ENCODE measurements around the gene ARHGAP30.
"Not testable (repeated sequence)": the region's sequence is repeated elsewhere in the genome, so short reads cannot be mapped to it uniquely, and the experiment has no call there.

The ARHGAP30 gene

DNA sequence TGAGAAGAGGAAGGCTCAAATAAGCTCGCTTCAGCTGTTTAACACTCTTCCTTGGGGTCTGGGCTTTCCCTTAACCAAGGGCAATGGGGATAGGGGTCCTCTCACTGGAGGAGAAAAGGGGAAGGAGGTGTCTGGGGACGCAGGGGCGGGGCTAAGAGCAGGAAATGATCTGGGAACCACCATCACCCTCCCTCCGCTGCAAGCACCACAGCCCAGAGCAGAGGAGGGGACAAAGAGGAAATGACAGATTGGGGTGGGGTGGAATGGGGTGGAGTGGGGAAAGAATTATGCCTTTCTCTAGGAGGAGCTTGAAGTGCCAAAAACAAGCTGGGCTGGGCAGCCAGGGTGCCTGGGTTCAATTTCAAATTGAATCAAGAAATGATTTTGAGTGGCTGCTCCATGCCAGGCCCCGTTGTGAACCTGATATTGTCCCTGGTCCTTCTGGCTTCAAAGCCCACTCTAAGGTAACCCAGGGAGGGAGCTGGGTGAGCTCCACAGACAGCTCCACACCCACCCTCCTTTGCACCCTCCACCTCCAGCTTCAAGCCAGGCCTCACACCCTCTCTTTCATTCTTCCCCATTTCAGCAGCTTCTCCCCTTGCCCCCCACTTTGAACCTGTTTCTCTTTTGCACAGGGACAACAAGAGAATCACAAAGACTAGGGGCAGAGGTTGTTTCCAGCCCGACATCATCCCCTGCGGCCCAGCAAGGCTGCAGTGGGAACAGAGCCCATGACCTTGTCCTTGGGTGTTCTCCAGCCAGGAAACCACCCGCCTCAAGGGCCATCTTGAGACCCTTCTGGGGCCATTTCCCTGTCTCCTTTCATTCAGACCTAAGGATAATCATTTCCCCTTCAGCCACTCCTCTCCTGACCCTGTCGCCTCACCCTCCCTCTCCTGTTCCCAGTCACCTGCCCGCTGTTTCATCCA, 1.1 kb downstream of the ARHGAP30 start:
- DNase-seq = peak; percentile 79

DNA sequence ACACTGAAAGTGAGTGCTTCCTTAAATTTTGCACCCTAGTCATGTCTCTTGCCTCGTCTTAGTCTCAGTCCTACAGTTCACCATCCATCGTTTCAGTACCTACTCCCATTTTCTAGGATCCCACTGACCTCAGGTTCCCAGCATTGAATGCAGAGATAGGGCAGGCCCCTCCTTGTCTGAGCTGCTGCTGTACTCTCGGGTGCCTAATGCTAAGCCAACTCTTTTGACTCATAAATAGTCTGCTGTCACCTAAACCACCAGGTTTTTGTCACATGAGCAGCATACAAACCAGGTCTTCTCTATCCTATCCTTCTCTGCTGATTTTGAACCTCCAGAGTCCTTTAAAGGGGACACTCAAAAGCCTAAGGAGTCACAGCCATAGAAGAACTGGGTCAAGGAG, 3.0 kb downstream of the ARHGAP30 start:
- DNase-seq = no peak

DNA sequence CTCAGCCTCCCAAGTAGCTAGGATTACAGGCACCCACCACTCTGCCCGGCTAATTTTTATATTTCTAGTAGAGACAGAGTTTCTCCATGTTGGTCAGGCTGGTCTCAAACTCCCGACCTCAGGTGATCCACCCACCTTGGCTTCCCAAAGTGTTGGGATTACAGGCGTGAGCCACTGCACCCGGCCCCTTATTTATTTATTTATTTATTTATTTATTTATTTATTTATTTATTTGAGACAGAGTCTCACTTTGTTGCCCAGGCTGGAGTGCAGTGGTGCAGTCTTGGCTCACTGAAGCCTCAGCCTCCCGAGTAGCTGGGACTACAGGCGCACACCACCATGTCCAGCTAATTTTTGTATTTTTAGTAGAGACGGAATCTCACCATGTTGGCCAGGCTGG, 4.0 kb downstream of the ARHGAP30 start:
- DNase-seq = not testable (repeated sequence)

DNA sequence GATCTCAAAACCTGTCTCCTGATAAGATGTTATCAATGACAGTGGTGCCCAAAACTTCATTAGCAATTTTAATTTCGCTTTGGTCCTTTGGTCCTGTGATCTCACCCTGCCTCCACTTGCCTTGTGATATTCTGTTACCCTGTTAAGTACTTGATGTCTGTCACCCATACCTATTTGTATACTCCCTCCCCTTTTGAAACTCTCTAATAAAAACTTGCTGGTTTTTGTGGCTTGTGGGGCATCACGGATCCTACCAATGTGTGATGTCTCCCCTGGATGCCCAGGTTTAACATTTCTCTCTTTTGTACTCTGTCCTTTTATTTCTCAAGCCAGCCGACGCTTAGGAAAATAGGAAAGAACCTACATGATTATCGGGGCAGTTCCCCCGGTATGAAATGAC, 5.8 kb downstream of the ARHGAP30 start:
- DNase-seq = not testable (repeated sequence)

DNA sequence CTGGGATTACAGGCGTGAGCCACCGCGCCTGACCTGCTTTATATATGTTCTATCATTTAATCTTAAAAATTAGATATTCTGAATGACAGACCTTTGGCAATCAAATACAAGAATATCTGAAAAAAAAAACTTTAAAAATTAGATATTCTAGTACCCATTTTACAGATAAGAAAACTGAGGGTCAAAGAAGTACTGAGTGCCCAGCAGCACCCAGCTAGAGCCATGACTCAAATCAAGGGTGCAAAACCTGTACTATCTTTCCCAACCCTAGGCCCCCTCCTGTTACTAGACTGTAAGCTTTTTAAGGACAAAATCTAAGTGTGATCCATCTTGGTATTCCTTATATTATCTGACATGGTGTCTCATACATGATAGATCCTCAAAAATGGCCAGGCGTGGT, 8.3 kb downstream of the ARHGAP30 start:
- no peak for DNase-seq

DNA sequence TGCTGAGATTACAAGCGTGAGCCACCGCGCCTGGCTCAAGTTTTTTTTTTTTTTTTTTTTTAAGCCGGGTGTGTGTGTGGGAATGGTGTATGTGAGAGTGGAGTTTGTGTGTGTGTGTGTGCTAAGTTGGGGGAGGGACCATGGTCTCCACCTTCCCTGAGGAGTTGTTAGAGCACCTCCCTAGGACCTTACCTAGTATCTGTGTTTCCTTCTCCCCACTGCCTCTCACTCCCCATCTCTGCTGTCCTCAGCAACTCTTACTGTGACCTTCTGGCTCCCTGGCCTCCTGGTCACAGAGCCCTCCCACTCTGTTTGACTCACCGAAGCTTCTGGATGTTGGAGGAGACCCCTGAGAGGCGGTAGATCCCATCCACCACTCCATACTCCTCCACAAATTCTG, 10.4 kb downstream of the ARHGAP30 start:
- no peak for DNase-seq

DNA sequence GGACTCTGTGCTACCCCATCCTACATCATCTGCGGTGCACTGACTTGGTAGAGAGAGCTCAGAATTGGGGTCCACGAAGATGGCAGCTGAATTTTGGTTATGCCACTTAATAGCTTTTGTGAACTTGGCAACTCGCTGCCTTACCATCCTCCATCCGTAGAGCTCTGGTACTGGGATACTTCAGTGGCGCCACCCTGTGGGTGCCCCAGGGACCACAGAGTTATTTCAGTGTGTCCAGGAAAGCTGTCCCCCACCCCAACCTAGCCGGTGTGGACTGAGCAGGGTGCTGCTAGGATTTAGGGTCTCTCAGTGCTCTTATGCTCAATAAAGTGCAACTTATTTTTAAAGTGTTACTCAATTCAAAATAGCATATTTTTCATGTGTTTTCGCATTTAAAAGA, 14.9 kb downstream of the ARHGAP30 start:
- DNase-seq = no peak

DNA sequence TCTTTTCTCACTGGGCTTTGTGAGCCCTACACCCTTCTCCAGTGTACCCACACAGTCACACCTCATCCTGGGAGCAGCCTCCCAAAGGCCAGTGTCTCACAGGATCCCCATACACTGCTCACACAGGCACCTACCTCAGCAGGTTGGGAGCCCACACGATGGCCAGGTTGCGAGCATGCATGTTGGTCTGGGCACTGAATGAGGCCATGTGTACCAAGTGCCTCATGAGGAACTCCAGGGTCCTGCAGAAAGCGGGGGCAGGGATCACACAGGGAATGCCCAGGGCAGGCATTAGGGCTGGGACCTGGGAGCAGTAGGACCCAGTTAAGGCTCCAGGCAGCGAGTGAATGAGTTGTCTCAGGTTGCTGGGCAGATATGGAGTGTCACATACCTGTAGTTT, 15.5 kb downstream of the ARHGAP30 start:
- DNase-seq = no peak

DNA sequence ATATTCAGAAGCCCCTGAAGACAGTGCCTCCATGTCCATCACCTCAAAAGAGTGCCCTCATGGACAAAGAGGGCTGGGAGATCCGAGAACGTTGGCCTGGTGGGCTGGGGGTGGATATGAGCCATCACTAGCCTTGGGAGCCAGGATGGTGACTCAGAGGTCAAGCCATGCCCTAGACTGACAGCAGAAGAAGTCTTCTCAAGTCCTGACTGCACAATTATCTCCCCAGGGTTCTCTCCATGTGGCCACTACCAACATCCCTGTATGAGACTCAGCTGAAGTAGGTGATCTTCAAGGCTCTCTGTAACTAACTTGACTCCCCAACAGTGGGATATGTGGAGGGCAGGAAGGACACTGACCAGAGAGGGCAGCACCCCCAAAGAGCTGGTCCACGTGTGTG, 16.8 kb downstream of the ARHGAP30 start:
- no peak for DNase-seq

DNA sequence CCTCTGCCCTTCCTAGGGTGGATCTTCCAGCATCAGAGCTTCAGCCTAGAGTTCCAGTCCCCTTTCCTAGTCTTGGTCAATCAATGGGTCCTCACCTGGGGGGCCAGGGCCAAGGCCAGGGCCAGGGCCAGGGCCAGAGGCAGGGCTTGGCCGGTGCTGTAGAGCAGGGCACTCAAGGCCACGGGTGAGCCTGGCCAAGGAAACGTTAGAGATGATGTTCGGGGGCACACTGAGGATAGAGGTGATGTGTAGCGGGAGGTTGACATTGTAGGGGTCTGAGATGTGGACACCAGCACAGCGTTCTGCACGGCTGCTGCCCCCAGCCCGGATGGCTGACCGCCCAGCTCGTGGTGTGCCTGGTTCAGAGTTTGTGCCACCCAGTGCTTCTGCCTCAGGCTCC, 18.5 kb downstream of the ARHGAP30 start:
- no peak for DNase-seq

DNA sequence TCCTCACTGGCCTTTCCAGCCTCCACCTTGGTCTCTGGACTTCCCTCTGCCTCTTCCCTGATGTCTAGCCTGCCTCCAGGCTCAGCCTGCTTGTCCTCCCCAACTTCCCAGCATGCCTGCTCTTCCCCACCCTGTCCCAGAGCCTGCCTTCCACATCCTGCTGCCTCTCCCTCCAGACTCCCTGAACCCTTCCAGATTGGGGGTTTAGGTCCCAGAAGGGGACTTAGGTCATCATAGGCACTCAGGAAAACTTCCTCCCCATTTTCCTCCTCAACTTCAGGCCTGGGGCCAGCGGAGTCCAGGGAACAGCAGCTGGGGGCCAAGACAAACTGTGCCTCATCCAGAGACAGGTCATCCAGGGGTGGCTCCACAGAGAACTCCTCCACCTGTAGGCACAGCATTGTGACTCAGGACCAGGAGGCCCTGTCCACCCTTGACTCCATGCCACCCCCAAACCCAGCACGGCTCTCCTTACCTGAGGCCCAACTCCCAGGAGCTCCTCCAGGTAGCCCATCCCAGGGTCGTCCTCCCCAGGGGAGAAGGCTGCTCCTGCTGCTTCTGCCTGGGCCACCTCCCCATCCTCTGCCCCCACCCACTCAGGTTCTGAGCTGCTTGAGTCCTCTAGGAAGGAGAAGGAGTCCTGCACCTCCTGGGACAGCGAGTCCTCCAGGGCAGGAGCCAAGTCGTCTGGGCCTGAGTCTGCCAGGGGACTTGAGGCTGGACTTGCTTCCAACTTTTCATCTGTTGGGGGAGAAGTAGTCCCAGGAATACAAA, 20.6 kb downstream of the ARHGAP30 start:
- DNase-seq = no peak

DNA sequence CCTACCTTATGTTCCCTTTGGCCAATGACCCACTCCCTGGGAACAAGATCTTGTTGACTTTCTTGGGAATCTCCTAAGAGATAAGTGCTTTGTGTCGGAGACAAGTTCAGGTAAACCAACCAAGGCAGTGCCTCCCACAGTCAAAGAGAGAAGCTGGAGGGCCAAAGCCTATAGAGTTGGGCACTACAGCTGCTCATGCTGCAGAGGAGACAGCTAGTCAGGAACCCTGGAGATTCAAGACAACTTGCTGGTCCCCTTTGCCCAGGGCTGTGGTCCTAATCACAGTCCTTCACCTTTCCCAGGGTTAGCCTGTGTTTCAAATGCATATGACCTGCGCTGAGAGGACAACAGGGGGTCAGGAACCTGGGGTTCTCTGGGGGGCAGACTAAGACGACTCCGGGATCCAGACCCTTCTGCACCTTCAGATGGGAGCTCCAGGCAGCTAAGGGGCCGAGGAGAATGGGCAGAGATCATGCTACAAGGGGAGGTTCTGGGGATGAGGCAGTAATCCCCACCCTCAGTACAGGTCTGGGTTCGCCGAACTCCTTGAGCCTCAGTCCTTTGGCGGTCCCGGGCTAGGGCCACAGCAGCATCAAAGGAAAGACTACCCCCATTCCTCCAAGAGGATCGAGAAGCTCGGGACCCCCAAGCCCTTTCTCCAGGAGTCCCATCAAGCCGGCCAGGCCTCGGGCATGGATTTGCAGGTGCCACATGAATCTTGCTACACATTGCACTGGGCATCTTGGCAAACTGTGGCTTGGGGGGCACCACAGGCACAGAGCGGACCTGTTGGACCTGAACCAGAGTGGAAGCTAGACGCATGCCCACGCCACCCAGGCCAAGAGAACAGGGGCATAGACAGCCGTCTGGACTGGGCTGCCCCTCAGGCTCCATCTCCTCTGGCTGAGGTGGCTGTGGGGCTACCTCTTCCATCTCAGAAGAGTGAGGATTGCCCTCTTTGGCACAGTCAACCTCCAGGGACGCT, 22.0 kb downstream of the ARHGAP30 start:
- DNase-seq = no peak

DNA sequence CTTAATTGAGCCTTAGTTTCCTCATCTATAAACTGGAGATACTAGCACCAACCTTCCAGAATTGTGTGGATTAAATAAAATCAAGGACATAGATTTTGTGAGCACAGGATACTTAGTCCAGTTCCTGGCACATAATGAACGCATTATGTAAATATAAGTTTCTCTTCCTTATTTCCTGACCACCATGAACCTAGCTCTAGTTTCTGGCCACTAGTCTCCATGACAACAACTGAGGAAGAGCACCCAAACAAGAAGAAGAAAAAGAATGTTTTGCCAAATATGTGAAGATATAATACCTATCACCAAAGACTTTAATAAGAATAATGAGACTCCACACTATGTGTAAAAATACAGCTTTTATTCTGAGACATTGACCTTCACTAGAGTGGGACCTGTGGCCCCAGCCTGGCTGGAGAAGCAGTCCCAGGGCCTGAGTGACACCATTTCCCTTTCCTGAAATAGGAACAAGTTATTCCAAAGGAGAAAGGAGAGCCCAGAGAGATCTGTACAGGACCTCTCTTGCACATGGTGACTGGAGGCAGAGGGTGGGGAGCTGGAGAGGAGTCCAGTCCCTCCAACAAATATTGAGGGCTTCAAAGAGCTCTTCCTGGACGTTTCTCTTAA, 23.0 kb downstream of the ARHGAP30 start:
- DNase-seq = no peak

DNA sequence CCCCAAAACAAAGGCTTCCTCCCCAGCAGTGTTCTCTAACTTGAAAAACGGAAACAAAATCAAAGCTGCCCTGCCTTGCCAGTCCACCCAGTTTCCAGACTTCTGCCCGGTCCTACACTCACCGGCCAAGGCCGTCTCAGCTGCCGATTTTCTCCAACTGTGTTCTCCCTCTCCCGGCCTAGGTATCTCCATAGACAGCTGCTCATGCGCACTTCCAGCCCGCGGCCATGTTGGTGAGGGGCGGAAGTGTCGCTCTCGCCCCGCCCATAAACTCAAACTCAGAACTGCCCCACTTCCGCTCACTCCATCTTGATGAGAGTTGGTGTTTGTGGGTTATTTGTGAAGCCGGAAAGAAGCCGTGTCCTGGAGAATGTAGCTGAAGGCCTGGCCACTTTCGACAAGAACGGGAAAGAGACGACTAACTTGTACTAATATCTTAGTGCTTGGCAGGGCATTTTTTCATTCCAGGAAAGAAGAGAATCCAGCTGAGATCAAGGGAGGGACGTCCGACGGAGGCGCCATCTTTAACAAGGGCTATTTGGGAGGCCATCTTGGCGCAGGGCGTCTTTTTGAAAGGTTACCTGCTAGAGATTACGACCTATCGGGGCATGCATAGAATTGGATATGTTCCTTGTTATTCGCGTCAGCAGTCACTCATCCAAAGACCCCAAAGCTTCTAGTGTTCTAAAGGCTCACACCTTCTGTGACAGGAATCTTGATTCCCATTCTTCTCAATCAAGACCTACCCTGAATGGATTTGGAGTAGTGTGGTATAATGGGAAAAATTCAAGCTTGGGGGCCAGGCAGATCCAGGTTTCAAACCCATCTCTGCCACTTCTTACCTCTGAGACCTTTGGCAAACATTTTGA, 23.7 kb downstream of the ARHGAP30 start, which contains the start of gene USF1:
Gene USF1, minus strand, starts transcription at position 242 of the 869 bp plus-strand sequence. CDS start 2,702 bp downstream, outside the sequence.
- peak; percentile 90 for DNase-seq

DNA sequence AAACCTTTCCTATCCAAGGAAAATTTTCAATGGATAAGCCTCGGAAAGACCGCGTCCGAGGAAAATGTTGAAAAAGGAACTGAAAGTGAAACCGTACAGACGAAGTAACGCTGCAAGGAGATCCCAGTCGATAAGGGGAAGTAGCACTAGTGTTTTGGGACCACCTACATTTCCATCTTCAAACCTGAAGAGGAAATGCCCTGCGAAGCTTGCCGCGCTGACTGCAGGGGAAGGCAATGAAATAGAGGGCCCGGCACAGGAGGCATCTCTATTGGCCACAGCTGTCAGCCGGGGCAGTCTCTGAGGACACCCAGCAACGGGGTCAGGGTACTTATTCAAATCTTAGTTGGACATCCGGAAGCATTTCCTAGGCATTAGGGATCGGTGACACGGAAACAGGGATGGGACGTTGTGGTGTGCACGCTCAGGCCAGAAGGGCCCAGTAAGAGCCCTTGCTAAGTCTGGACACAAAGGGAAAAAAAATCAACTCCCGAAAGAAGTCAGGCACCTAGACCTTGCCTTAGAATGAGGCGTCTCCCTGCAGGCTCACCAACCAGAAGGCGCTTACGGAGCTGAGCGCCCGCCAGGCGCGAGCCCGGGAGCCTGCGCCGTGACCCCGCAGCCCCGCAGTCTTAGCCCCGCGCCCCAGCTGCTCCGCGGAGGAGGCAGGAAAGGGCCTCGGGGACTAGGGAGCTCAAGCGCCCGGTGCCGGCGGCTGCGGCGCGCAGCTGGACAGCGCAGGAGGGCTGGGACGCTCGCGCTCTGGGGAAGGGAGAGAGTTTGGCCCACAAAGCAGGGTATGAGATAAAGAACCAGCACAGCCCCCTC, 24.6 kb downstream of the ARHGAP30 start:
- DNase-seq = peak; percentile 51

DNA sequence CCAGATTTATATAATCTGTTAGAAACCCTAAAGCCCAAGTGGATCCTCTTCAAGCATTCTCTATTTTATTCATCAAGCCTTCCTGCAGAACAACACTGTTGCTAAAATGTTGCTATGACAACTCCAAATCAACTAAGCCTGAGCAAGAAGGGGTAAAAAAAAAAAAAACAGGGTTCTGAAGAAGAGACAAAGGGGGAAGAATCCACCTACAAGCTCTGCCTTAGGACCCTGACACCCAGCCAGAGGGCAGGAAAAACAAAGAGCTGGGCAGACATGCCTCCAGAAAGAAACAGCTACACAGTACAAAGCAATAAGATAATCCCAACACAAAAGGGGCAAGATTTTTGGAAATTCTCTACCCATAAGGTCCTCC, 25.2 kb downstream of the ARHGAP30 start:
- no peak for DNase-seq

DNA sequence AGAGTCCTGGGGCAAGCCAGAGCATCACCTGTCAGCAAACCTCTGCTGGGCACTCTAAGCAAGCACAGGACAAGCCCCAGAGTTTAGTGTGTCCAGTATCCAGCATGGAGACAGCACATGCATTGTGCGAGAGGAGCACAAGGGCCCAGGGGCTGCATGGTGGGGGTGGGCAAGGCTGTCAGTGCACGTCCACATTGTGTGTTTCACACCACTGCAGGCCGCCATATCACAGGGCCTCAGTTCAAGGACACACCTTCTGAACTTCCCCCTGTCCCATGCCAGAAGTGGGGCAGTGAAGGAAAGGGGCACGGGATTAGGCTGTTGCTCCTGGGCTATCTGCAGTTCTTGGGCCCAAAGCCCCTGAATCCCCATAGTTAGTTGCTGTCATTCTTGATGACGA, 30.1 kb downstream of the ARHGAP30 start:
- DNase-seq = no peak

DNA sequence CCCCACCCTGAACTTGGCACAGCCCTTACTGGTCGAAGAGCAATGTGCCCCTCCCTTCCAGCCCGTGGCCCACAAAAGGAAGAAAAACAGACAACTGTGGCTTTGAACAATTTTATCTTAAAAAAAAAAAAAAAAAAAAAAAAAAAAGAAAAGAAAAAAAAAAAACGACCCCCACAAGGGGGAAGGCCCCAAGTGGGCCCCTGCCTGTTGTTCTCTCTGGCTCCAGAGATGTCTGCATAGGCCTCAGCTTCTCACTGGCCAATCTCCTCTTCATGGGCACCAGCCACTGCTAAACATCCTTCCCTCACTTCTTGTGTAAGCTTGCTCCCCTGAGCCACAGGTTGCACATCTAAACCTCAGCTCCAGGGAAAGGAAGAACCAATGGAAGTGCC, 30.5 kb downstream of the ARHGAP30 start:
- DNase-seq = no peak

DNA sequence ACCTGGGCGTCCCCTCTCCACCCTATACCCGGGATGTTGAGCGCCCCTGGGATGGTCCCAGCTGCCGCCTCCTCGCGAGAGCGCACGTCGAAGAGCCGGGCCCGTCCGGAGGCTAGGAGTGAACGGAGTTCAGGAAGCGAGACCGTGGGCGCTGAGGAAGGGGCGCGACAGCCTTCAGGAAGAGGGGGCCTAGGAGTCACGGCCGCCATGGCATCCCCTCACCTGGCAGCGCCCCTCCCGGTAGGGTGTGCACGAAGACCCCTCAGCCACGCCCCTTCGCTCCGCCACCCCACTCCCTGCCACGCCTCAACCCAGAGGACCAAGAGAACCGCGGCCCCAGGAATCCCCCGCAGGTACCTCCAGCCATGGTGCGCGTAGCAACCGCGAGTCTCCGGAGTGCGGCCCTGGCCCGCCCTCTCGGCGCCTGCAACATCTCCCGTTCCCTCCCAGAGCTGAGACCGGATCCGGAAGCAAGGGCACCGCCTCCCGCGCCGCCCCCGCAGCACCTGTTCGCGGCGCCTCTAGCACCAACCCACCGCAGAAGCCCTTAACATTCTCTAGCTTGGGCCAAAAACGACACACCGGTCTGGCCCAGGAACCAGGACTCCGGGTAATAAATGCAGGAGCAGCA, 31.1 kb downstream of the ARHGAP30 start, which contains the start of gene TSTD1:
Gene TSTD1, minus strand, starts transcription at position 442 of the 631 bp plus-strand sequence. Its CDS starts 75 bp downstream, at position 367.
- peak; percentile 83 for DNase-seq

Data from activated CD4-positive, alpha-beta T cell treated with anti-CD3 and anti-CD28 coated beads, Interleukin-2, amount 50 U/mL, for 1 hour (primary cell).